ENCODE data around the gene B4GALNT3.
"Not testable (repeated sequence)": the region's sequence is repeated elsewhere in the genome, so short reads cannot be mapped to it uniquely, and the experiment has no call there.

The B4GALNT3 gene

DNA sequence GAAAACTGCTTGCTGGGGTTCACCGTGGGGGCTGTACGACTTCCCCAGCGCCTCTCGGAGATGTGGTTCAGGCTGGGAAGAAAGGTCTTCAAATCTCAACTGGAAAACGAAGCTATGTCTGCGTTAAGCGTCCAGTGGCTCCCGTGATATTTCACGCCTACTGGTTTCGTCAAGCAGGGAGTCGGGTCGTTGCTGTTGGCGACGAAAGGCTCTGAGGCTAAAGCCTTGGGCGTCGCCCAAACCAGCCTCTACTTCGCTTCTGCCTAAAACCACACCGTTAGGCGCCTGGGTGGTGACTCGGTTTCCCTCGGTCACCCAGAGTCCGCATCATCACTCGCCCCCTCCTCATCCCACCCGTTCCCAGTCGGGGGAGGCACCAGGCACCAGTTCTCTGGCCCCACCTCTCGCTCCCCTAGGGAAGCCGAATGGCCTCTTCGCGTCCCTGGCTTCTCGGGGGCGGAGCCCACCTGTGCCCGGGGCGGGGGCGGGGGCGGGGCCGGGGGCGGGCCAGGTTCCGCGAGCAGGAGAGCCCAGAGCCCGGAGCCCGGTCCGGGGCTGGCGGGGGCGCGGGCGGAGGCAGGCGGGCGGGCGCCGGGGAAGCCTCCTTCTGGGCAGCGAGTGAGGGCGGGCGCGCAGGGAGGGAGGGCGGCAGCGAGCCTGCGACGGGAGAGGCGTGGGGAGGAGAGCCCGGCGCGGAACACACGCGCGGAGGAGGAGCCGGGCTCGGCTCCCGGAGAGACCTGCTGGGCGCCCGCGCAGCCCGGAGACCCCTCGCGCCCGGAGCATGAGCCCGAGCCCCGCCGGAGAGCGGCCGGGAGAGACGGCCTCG is at the start of gene B4GALNT3:
TSS of gene B4GALNT3 (plus strand) at position 510 of the 829 bp plus-strand sequence. CDS start 438 bp downstream, outside the sequence.
- DNase-seq (ENCODE audit: low read depth, low spot score), result no peak

DNA sequence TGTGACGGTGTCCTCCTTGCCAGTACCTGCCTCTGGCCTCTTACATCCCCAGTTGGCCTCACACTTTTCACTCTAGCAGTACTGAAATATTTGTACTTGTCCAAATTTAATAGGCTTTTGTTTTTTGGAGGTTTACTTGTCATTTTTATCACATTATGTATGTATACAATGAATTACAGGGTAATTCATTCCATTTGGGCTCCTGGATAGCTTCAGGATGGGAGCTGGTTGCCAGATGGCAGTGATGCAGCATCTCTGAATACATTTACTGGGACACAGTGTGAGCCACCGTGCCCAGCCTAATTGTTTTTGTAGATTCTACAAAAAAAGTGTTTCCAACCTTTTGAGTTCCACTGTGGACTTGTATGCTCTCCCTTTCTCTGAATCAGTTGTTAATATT is 44.9 kb upstream of the B4GALNT3 start:
- DNase-seq (ENCODE audit: low read depth, low spot score), result no peak

DNA sequence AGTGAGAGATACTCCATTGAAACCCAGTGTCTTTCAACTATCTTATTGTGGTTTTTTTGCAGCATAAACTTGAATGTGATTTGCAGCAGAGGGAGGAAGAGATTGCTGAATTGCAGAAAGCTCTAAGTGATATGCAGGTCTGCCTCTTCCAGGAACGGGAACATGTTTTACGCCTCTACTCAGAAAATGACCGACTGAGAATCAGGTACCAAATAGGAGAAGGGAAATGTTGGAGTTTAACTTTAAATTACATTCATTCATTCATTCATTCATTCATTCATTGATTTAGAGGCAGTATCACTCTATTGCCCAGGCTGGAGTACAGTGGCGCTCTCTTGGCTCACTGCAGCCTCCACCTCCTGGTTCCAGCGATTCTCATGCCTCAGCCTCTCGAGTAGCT is 41.3 kb upstream of the B4GALNT3 start:
- no peak for DNase-seq (ENCODE audit: low read depth, low spot score)

DNA sequence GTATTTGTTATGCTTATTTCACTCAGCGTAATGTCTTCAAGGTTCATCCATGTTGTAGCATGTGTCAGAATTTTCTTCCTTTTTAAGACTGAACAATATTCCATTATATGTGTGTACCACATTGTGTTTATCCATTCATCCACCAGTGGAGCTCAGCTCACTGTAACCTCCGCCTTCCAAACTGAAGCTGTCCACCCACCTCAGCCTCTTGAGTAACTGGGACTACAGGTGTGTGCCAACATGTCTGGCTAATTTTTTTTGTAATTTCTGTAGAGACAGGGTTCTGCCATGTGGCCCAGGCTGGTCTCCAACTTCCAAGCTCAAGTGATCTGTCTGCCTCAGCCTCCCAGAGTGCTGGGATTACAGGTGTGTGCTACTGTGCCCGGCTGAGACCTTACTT is 37.2 kb upstream of the B4GALNT3 start:
- DNase-seq (ENCODE audit: low read depth, low spot score), result no peak

DNA sequence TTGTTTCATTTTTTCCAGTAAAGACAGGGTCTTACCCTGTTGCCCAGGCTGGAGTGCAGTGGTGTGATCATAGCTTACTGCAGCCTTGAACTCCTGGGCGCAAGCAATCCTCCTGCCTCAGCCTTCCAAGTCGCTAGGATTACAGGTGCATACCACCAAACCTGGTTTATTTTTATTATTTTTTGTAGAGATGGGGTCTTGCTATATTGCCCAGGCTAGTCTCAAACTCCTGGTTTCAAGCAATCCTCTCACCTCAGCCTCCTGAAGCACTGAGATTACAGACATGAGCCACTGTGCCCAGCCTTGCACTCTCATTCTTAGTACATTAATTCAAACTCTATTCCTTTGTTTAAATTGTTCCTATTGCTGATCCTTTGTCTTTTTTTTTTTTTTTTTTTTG is 24.0 kb upstream of the B4GALNT3 start:
- DNase-seq (ENCODE audit: low read depth, low spot score), result not testable (repeated sequence)

DNA sequence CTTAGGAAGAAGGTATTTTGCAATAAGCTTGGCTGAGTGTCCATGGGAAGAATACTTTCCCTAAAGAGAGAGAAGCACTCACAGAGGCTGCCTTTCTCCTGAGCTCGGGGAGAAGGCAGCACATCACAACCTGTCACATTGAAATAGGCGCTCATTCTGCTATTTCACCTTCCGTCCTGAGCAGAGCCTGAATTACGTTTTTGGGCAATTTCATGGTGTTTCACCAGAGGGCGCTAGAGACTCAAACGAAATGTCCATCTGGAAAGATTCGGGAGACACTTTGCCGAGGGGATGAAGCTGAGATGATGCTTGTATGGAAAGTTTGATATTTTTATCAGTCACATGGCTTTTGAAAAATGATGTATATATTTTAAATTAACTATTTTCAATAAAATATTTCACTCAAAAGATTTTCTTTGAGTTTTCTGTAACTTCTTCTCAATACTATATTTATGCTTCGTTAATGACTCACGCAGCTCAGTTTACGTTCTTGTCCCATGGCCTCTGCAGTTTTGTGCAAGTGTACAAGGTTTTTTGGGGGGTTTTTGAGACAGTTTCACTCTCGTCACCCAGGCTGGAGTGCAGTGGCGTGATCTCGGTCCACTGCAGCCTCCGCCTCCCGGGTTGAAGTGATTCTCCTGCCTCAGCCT is 17.4 kb upstream of the B4GALNT3 start:
- DNase-seq (ENCODE audit: low read depth, low spot score), result no peak

DNA sequence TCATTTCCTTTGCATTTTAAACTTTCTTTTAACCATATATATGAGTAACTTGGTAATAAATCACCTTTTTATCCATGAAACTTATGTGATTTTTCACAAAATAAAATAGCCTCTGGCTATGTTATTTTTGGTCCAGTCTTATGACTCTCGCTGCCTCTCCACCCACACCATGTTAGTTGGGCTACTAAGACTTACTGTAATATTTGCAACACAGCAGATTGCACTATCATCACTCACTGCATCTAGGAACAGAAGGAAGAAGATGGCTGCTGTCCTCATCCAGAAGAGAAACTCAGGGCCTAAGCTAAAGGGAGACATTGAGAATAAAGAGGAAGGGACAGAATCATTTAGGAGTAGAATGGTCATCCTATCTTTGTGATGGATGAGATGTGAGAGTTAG is 12.6 kb upstream of the B4GALNT3 start:
- DNase-seq (ENCODE audit: low read depth, low spot score), result no peak

DNA sequence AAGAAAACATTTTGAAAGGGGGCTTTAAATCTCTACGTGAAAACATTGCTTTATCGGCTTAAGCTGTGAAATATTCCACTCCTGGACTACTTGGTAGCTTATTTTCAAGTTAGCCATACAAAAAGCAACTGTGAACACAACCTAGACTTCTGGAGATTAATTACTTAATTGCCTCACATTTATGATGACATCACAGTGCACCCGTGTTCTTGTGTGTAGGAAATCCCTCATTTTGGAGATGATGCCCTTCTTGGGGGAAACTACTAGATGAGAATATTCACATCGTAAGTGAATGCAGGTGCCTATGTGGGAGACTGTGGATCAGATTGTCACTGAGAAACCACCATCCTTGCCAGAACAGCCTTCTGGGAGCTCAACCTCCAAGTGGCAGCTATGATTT is 10.5 kb upstream of the B4GALNT3 start:
- no peak for DNase-seq (ENCODE audit: low read depth, low spot score)

DNA sequence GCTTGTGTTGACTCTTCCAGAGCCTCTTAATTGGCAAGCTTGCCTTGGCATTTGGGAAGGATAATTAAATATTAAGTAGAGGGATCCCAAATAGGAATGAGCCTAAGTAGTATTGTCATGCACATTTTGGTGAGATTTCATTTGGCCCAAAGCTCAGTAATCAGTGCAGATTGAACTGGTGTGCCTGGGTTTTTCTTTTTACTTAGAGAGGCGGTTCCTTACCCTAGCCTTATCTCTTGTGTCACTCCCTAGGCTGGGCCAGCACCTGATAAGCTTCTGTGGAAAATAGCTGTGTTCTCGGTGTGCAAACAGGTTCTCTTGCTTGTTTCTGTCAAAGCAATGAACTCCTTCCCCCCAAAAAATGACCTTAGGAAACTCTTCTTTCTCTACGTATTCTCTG is 9.3 kb upstream of the B4GALNT3 start:
- DNase-seq (ENCODE audit: low read depth, low spot score), result no peak

DNA sequence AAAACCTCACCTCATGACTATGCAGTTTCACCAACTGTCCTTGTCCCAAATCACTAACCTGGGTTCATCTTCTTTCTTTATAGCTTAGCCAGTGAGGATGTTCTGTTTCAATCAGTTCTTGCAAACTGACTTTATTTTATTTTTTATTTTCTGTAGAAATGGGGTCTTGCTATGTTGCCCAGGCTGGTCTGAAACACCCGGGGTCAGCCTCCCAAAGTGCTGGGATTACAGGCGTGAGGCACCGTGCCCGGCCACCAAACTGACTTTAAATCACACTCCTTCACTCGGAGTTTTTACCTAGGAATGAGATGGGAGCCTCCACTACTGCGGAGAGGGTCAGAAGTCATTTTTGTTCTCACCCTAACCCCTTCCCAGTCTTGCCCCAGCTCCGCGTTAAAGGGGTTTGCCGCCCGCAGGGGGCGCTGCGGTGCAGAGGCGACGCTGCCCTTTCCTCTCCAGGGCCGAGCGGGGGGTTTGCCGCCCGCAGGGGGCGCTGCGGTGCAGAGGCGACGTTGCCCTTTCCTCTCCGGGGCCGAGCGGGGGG is 7.0 kb upstream of the B4GALNT3 start:
- DNase-seq (ENCODE audit: low read depth, low spot score), result no peak

DNA sequence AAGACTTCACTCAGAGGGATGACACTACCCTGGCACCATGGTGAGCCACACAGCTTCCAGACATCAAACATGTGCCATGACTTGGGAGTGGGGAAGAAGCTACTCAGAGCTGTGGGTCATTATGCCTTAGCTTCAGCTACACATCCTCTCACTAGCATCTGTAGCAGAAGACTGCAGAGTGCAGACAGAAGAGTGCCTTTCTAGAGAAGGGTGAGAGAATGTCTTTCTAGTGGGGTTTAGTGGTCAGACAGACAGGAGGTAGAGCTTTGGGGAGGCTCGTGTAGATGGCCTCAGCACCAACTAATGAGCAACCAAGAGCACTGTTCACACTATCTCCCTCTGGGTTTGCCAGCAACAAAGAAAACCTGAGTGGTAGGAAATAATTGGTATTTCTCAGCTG is 4.9 kb upstream of the B4GALNT3 start:
- no peak for DNase-seq (ENCODE audit: low read depth, low spot score)

DNA sequence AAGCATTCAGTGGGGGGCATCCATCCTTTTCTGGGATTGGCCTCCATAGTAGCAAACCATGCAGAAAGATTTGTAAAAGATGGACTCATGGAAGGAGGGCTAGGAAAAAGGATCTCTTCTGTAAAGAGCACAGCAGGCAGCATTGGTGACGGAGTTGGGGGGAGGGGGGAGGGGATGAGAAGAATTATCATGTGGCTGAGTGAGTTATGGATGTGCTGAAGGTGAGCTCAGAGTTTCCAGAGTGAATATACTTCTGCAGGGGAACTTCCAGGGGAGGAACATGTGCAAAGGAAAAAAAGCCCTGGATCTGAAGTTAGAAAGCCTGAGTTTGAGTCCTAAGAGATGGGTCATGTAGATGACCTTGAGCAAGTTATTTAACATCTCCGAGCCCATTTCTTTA is 3.9 kb upstream of the B4GALNT3 start:
- DNase-seq (ENCODE audit: low read depth, low spot score), result no peak

DNA sequence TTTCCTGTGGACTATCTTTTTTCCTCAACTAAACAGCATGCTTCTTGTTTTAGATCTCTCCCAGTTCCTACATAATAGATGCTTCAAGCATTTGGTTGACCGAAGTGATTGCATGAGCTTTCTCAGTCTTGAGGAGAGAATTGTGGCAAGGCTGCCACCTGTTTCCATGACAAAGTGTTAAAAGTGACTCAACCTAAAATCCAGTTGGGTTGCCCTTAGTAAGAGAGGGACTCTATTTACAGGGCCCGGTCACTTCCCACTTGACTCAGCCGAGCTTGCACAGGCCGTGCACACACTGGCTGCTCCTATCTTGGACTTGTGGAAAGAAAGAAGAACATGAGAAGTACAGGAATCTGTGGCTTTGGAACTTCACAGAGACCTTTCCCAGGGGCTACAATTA is 2.1 kb upstream of the B4GALNT3 start:
- DNase-seq (ENCODE audit: low read depth, low spot score), result no peak

DNA sequence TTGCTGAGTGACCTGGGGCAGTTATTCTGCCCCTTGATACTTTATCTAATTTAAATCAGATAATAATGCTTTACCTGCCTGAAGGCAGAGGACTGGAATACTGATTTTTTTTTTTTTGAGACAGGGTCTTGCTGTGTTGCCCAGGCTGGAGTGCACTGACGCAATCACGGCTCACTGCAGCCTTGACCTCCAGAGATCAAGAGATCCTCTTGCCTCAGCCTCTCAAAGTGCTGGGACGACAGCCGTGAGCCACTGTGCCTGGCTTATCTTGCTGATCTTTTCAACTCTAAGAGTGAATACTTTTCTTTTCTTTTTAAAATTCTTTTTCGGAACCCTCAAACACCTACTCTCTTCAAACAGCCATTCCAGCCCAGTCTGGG is 699 bp upstream of the B4GALNT3 start:
- DNase-seq (ENCODE audit: low read depth, low spot score), result no peak

DNA sequence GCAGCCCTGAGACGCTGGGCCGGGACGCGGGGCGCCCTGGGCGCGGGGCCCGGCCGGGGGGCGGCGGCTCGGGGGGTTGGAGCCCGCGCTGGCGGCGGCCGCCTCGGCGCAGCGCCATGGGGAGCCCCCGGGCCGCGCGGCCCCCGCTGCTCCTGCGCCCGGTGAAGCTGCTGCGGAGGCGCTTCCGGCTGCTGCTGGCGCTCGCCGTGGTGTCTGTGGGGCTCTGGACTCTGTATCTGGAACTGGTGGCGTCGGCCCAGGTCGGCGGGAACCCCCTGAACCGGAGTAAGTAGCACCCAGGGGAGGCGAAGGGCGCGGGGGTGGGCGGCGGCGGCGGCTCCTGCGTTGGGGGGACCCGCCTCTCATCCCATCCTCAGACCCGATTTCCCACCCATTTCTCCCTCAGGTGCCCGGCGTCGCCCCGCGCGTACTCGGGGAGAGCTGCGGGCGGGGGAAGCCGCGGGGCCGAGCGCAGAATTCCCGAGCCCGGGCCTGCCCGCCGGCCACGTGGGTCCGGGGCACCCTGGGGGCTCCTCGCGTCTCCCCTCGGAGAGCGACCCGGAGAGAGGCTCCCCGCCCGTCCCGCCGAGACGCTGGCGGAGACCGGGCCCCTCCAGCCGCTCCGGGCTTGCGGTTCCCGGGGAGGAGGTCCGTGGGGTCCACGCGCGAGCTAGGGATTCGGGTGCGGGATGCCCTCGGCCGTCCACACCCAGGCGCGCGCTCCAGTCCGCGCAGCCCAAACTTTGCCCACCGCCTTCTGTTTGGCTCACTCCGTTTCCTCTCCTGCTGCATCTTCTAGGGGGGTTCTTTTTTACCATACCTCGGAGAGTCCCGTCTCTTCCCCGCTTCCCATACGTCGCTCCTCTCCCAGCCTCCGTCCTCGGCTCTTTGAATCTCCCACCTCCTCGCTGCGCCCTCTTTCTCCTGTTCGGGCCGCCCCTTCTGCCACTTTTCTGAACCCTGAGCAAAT is 807 bp downstream of the B4GALNT3 start:
- DNase-seq (ENCODE audit: low read depth, low spot score), result no peak

DNA sequence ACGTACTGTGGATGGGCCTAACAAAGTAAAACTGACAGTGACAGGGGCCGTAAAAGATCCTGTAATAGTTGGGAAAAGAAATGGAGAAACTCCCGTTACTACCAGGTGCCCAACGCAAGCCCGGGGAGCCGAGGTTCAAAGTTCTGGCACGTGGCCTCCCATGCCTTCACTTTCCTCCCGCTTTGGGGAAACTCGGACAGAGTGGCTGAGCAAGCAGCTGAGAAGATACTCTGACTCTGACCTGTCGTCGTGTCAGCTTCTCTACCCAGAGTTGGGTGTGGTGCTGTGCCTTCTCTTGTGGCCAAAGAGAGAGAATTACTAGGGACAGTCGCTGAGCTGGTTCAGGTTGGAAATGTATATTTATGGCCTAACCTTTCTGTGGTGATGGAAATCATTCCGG is 1.7 kb downstream of the B4GALNT3 start:
- DNase-seq (ENCODE audit: low read depth, low spot score), result no peak

DNA sequence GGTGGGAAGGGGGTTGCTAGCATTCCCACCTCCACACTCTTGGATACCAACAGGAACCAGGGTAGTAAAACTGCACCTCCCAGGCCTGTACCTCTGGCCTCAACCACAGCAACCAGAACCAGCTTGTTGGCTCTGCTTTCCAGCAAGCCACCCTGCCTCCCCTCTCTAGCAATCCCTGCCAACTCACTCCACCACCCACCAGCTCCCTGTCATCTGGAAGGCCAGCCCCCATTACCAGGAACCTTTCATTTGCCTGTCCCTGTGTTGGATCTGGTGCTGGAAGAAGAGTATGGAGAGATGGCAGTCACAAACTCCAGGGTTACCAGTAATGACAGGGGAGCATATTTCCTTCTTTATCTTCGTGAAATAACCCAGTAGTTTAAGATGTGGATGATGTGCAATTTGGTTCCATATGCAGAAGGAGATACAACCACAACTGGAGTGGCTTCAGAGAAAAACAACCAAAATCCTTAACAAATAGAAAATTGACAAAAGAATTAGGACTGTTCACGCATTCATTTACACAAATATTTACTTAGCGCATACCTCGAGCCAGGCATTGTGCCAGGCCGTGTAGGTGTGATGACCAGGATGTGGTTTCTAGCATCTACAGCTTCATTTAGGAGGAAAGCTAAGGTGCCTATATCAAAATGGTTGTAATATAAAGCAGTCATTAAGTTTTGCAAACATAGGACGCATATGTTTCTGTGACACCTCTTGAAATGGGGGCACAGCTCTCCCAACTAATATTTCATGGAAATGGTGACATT is 3.4 kb downstream of the B4GALNT3 start:
- no peak for DNase-seq (ENCODE audit: low read depth, low spot score)

DNA sequence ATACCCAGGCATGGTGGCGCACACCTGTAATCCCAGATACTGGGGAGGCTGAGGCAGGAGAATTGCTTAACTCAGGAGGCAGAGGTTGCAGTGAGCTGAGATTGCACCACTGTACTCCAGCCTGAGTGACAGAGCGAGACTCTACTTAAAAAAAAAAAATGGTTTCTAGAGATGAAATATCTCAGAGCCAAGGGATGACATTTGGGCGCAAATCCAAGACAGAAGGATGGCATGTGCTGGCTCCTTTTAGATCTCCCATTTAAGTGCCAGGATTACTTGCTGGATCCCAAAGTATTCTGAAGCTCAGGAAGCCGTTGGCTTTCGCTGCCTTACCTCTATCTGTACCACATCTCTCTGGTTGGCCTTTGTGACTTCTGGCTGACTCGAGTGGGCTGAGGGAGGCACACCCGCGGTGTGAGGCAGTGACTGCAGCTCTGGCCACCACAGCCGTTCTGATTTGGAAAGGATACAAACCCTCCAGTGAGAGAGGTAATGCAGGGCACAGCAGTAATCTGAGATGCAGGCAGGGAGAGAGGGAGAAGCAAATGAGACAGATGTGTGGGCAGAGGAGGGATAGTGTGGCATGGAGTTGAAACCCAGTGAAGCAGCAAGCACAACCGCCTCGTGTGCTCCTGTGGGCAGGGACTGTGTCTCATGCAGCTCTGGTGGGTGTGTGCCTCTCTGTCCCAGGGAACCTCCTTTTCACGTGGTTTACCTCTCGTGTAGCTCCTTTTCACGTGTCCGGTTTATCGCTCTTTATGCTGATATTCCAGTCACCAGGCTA is 4.9 kb downstream of the B4GALNT3 start:
- DNase-seq (ENCODE audit: low read depth, low spot score), result no peak

DNA sequence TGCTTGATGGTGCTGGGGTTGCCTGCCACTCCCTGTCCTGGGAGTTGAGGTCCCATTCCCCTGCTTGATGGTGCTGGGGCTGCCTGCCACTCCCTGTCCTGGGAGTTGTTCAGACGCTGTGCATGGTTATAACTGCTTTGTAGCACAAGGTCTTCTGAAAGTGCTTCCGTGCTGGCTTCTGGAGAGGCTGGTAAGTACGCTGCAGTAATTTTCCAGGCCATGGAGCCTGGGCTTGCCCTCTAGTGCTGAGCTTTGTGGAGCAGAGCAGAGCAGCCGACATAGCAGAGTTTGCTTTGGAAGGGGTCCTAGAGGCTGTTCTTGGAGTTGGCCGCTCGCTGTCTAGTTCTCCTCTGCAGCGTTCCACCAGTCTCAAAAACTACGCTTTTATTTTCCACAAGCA is 6.3 kb downstream of the B4GALNT3 start:
- DNase-seq (ENCODE audit: low read depth, low spot score), result no peak

DNA sequence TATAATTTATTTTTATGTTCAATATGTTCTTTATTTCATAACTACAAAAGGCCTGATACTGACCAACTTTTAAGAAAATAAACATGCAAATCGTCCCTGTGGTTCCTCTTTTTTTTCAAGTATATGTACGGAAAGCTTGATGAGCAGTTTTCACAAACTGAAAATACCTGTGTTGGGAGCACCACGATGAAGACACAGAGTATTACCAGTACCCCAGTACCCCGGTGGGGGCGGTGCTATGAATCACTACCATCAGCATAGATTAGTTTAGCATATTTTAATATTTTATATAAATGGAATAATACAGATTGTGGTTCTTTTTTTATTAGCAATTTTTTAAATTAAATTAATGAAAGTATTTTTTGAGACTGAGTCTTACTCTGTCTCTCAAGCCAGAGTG is 7.0 kb downstream of the B4GALNT3 start:
- DNase-seq (ENCODE audit: low read depth, low spot score), result no peak

Measured in iPS DF 19.7 (cell line).